ENCODE results near the gene DAPP1. TPM values are rescaled to one million over a fixed set of nuclear protein-coding genes. Genes with fewer than 3 reads are reported as not detected.
"Not testable (repeated sequence)": the region's sequence is repeated elsewhere in the genome, so short reads cannot be mapped to it uniquely, and the experiment has no call there.

The DAPP1 gene, protein sequence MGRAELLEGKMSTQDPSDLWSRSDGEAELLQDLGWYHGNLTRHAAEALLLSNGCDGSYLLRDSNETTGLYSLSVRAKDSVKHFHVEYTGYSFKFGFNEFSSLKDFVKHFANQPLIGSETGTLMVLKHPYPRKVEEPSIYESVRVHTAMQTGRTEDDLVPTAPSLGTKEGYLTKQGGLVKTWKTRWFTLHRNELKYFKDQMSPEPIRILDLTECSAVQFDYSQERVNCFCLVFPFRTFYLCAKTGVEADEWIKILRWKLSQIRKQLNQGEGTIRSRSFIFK
- total RNA-seq: 10 to 100 TPM; 11.7 to 12.3 TPM

DNA sequence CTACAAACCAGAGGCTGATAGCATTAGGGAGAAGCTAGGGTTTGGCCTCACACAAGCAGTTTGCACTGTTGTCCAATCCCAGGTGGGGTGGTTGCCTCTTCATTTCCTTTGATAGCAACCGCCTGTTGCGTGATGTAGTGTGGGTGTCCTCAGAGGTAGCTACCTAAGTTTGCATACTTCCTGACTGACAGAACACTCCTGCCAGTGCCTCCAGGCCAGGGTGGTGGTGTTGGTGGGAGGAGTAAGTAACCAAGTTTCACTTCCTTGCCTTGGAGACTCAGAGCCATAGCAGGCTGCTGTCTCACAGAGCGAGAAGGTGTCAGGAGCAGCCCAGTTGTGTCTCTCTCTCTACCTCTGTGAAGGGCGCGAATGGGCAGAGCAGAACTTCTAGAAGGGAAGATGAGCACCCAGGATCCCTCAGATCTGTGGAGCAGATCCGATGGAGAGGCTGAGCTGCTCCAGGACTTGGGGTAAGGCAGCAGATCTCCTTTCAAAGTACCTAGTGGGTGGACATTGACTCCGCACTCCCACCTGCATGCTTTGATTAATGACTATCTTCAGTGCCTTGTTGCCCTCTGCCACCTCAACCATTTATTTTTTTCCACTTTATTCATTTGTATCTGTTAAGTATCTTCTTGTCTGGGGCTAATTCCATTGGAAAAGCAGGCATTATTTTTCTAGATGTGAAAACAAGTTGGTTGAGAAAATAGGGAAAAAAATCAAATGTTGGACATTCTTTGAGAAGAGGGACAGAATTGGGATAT is at the start of gene DAPP1:
Gene DAPP1 (plus strand): TSS at position 283 of the 764 bp plus-strand sequence. CDS start 87 bp downstream, at position 370.
- no peaks in the 10 kb centered on the region for H3K27me3 Mint-ChIP-seq
- ChIA-PET POLR2A (interaction anchor here (1.0 to 1.4 kb wide), 6 partner anchors 29 to 132 kb away, joined by 3 to 5 read pairs (median 4); no protein-coding TSS in a partner anchor), CTCF (interaction anchor here (0.7 to 1.2 kb wide), 5 partner anchors 9 to 131 kb away, joined by 3 to 9 read pairs (median 5); partner anchors contain the start of gene LAMTOR3)
- TF ChIP-seq, protein P1, sequence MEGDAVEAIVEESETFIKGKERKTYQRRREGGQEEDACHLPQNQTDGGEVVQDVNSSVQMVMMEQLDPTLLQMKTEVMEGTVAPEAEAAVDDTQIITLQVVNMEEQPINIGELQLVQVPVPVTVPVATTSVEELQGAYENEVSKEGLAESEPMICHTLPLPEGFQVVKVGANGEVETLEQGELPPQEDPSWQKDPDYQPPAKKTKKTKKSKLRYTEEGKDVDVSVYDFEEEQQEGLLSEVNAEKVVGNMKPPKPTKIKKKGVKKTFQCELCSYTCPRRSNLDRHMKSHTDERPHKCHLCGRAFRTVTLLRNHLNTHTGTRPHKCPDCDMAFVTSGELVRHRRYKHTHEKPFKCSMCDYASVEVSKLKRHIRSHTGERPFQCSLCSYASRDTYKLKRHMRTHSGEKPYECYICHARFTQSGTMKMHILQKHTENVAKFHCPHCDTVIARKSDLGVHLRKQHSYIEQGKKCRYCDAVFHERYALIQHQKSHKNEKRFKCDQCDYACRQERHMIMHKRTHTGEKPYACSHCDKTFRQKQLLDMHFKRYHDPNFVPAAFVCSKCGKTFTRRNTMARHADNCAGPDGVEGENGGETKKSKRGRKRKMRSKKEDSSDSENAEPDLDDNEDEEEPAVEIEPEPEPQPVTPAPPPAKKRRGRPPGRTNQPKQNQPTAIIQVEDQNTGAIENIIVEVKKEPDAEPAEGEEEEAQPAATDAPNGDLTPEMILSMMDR (IDR thresholded peaks at IDR 0.05): no peak
- peak within 1 kb of the TSS; percentile 75 for H3K4me3 Mint-ChIP-seq
- H3K4me1 Mint-ChIP-seq (ENCODE audit: low read depth): peaks cover 63% of the 10 kb centered on the region
- intact Hi-C loops (cut with micrococcal nuclease): loop anchor here (2.0 to 5.0 kb wide), 2 partner anchors 36 to 132 kb away; no protein-coding TSS in a partner anchor
- no peaks in the 10 kb centered on the region for H3K9me3 Mint-ChIP-seq
- peak; percentile 91 for DNase-seq
- H3K36me3 Mint-ChIP-seq (ENCODE audit: low read depth): peaks cover 1% of the 10 kb centered on the region
- peak within 1 kb of the TSS; percentile 86 for H3K27ac Mint-ChIP-seq
- peak; percentile 96 for ATAC-seq

DNA sequence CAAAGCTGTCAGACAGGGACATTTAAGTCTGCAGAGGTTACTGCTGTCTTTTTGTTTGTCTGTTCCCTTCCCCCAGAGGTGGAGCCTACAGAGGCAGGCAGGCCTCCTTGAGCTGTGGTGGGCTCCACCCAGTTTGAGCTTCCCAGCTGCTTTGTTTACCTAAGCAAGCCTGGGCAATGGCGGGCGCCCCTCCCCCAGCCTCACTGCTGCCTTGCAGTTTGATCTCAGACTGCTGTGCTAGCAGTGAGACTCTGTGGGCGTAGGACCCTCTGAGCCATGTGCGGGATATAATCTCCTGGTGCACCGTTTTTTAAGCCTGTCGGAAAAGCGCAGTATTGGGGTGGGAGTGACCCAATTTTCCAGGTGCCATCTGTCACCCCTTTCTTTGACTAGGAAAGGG is 45.8 kb upstream of the DAPP1 start:
- peaks cover 13% of the 10 kb centered on the region for H3K27me3 Mint-ChIP-seq
- POLR2A ChIA-PET; H3K4me1 Mint-ChIP-seq (ENCODE audit: low read depth): not testable (repeated sequence)

DNA sequence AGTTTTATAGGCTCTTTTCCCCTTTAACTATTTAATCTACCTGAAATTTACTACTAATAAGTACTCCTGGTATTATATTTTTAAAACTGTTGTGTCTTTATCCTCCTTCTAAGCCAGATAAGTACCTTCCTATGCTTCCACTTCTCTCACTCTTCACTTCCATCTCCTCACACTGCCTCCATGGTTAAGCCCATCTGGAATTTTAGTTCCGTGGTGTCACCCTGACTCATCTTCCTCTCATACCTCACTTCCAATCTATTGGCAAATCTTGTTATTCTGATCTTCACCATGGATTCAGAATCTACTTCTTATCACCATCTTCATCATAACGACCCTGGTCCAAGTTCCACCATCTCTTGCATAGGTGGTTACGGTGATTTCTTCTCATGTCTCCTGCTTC is 32.7 kb upstream of the DAPP1 start:
- Mint-ChIP-seq H3K27me3 (no peaks in the 10 kb centered on the region), H3K4me3 (no peak overlapping the region), H3K27ac (no peak overlapping the region), H3K36me3 (ENCODE audit: low read depth) (no peaks in the 10 kb centered on the region), H3K9me3 (no peaks in the 10 kb centered on the region), H3K4me1 (ENCODE audit: low read depth) (no peaks in the 10 kb centered on the region)
- CTCF ChIA-PET: no interaction called here
- DNase-seq: no peak
- intact Hi-C loops (cut with micrococcal nuclease): no loop called here
- POLR2A ChIA-PET: no interaction called here
- TF ChIP-seq, protein P1 (IDR thresholded peaks at IDR 0.05): no peak
- ATAC-seq: no peak

More for the DNA sequence above, 45.8 kb upstream of the DAPP1 start:
- H3K4me3 Mint-ChIP-seq; intact Hi-C loops (cut with micrococcal nuclease); H3K27ac Mint-ChIP-seq; DNase-seq; H3K36me3 Mint-ChIP-seq (ENCODE audit: low read depth); H3K9me3 Mint-ChIP-seq; ATAC-seq: not testable (repeated sequence)
- CTCF ChIA-PET: interaction anchor here (0.9 kb wide), 1 partner anchor 38 kb away, joined by 3 read pairs; no protein-coding TSS in a partner anchor

DNA sequence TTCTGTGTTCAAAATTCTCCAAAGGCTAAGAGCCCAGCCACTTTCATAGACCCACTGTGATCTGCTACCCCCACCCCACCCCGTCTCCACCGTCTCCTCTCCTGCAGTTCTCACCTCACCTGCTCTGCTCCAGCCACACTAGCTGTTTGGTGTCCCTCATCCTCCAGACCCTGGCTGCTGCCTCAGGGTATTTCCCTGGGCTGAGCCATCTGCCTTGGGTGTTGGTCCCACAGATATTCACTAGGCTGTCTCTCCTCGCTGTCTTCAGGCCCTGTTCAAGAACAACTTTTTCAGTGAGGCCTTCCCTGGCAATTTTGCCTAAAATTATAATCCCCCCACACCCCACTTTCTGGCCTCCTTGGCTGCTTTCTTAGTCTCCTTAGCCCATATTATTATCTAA is 31.8 kb upstream of the DAPP1 start:
- no peak for DNase-seq
- peaks cover 4% of the 10 kb centered on the region for H3K27me3 Mint-ChIP-seq
- TF ChIP-seq, protein P1 (IDR thresholded peaks at IDR 0.05): no peak
- H3K4me3 Mint-ChIP-seq: no peak overlapping the region
- no peaks in the 10 kb centered on the region for H3K36me3 Mint-ChIP-seq (ENCODE audit: low read depth)
- no peak overlapping the region for H3K27ac Mint-ChIP-seq
- ATAC-seq: no peak
- H3K9me3 Mint-ChIP-seq: no peaks in the 10 kb centered on the region
- no peaks in the 10 kb centered on the region for H3K4me1 Mint-ChIP-seq (ENCODE audit: low read depth)
- ChIA-PET POLR2A (no interaction called here), CTCF (no interaction called here)
- intact Hi-C loops (cut with micrococcal nuclease): no loop called here

DNA sequence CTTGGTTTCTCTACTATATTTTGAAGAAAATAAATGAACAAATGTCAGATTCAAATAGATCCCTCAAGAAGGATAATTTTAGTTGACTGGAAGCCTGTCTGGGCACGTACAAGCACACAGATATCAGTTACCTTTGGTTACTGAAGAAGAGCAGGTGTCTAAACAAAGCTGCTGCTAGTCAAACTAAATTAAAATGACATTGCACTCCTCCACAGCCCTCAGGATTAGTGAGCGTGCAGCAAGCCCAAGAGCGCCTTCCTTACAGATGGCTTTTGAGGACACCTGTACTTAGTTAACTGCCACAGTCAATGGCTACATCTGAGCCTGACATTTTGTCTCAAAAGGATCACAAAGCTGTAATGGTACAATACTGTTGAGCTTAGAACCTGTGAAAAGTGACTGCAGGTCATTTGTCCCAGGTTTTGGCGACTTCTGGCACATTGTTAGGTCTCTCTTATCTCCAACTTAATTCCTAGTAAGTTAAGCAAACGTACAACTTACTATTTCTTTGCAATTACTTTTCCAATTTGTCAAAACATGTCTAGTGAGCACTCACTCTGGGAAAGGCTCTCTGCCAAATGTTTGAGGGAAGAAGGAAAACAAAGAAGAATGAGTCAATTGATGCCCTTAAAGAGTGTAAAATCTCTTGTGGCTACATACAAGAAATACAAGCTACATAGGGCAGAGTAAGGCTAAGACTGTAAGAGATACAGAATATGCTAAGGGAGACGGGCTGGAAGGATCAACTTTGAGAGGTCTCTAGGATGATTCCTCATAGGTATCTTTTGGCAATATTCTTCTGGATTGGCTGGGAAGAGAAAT is 25.6 kb upstream of the DAPP1 start:
- H3K4me1 Mint-ChIP-seq (ENCODE audit: low read depth): no peaks in the 10 kb centered on the region
- intact Hi-C loops (cut with micrococcal nuclease): no loop called here
- no peak for DNase-seq
- peaks cover 26% of the 10 kb centered on the region for H3K27me3 Mint-ChIP-seq
- no peak overlapping the region for H3K27ac Mint-ChIP-seq
- CTCF ChIA-PET: interaction anchor here (2.0 kb wide), 1 partner anchor 18 kb away, joined by 7 read pairs; no protein-coding TSS in a partner anchor
- TF ChIP-seq, protein P1 (IDR thresholded peaks at IDR 0.05): no peak
- POLR2A ChIA-PET: no interaction called here
- no peaks in the 10 kb centered on the region for H3K9me3 Mint-ChIP-seq
- H3K4me3 Mint-ChIP-seq: no peak overlapping the region
- H3K36me3 Mint-ChIP-seq (ENCODE audit: low read depth): no peaks in the 10 kb centered on the region
- ATAC-seq: no peak

Measured in activated CD8-positive, alpha-beta T cell treated with anti-CD3 and anti-CD28 coated beads for 36 hours (primary cell).